Stimulated activated CD4-positive, alpha-beta T cell treated with anti-CD3 and anti-CD28 coated beads, TNF-alpha, amount 100 ng/mL, for 4 hours (primary cell): ENCODE results near the gene AFTPH.
A peak's percentile ranks its signal among the peaks of the same experiment; 100 is the strongest.

Experiments used
- DNase-seq, 3 experiments: peaks; one replicate each; pipeline ENCODE4 v3.0.0-alpha.2; 2020; ENCODE audit warnings: low read depth in 3 of 3

Gene AFTPH, protein sequence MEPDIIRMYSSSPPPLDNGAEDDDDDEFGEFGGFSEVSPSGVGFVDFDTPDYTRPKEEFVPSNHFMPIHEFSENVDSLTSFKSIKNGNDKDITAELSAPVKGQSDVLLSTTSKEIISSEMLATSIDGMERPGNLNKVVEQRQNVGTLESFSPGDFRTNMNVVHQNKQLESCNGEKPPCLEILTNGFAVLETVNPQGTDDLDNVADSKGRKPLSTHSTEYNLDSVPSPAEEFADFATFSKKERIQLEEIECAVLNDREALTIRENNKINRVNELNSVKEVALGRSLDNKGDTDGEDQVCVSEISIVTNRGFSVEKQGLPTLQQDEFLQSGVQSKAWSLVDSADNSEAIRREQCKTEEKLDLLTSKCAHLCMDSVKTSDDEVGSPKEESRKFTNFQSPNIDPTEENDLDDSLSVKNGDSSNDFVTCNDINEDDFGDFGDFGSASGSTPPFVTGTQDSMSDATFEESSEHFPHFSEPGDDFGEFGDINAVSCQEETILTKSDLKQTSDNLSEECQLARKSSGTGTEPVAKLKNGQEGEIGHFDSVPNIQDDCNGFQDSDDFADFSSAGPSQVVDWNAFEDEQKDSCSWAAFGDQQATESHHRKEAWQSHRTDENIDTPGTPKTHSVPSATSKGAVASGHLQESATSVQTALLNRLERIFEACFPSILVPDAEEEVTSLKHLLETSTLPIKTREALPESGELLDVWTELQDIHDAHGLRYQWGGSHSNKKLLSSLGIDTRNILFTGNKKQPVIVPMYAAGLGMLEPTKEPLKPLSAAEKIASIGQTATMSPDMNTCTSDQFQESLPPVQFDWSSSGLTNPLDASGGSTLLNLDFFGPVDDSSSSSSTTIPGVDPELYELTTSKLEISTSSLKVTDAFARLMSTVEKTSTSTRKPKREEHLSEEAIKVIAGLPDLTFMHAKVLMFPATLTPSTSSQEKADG

DNA sequence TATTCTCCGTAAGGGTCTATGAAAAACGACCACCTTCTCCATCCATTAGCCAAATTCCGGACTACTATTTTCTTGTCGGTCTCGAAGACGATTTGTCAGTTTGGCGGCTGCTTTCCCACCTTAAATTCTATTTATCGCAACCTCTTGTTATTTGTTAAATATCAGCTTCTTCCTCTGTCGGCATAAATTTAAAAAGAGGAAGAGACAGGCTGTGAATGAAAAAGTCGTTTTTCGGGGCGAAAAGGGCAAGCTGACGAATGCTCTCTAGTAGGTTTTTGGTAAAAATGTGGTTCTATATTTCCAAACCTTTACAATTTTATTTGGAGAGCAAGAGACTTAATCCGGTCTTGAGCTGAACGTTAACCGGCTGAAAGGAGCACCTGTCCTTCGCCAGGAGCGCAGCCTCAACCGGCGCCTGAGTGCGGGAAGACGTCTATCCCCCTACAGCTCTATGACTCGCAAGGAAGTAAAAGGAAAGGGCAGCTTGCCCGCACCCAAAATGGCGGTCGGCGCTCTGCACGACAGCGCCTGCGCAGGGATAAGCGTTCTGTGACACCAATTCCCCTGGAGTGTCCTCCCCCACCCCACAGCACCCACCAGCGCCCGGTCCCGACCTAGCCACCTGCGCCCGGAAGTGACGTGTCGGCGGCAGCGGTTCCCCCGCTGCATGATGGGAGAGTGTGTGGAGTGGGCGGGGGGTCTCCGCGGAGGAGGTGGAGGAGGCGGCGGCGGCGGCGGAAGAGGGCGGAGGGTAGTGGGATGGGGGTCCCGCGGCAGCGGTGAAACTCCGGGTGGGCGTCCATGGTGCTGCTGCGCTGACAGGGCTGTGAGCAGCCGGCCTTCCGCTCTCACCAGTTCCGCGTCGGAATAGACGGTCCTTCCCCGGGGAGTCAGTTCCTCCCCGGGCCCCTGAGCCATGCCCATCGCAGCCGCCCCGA lies at the start of gene AFTPH:
Gene AFTPH (plus strand): TSS at position 663 of the 938 bp plus-strand sequence. CDS start 27,147 bp downstream, outside the sequence.
- DNase-seq: peak; percentile 95 to 100 (median 99)

DNA sequence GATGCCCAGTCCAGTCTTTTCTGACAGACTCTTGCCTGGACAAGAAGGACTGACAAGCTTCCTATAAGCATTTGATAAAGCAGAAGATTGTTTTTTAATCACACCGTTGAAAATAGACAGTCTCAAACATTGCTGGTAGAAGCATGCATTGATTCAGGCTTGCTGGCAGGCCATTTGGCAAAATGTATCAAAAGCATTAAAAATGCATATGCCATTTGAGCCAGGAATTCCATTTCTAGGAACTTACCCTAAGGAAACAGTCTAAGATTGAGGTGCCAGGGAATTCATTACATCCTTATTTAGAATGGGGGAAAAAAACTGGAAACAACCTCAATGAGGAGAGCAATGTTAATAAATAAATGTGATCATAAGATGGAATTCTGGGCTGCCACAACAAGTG lies 49.5 kb upstream of the AFTPH start:
- DNase-seq: no peak

DNA sequence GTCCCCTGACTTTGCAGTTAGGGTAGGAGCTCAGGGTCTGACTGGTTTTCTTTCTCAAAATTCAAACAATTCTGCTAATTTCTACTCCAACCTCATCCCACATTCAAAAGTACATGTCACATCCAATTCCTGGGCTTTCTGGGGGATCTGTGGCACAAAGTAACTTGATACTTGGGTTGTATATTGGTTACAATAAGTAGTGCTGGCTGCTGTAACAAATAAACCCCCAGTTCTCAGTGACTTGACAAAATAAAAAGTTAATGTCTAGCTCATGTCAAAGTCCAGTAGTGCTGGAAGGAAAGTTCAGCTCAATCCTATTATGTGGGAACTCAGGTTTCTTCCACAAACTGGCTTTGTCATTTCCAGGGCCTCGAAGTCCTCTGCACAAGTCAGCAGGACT lies 47.1 kb upstream of the AFTPH start:
- DNase-seq: no peak

- DNase-seq: no peak
Measured at GRCh38 chr2:64477979-64478378, 46.1 kb upstream of the AFTPH start.

- DNase-seq: no peak
Measured at GRCh38 chr2:64478502-64479230, 45.5 kb upstream of the AFTPH start.

- DNase-seq: no peak
Measured at GRCh38 chr2:64479259-64480117, 44.6 kb upstream of the AFTPH start.

DNA sequence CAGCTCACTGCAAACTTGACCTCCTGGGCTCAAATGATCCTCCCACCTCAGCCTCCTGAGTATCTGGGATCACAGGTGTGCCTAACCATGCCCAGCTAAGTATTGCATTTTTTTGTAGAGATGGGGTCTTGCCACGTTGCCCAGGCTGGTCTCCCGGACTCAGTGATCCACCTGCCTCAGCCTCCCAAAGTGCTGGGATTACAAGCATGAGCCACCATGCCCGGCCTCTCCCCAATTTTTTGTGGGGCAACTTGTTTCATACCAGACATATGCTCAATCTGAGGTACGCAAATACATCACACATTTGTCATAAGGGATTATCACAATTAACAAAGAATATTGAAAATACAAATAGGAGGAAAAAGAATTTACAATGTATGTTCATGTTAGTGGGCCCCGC lies 42.5 kb upstream of the AFTPH start:
- DNase-seq: no peak

- no peak for DNase-seq
Measured at GRCh38 chr2:64482243-64482642, 41.9 kb upstream of the AFTPH start.

DNA sequence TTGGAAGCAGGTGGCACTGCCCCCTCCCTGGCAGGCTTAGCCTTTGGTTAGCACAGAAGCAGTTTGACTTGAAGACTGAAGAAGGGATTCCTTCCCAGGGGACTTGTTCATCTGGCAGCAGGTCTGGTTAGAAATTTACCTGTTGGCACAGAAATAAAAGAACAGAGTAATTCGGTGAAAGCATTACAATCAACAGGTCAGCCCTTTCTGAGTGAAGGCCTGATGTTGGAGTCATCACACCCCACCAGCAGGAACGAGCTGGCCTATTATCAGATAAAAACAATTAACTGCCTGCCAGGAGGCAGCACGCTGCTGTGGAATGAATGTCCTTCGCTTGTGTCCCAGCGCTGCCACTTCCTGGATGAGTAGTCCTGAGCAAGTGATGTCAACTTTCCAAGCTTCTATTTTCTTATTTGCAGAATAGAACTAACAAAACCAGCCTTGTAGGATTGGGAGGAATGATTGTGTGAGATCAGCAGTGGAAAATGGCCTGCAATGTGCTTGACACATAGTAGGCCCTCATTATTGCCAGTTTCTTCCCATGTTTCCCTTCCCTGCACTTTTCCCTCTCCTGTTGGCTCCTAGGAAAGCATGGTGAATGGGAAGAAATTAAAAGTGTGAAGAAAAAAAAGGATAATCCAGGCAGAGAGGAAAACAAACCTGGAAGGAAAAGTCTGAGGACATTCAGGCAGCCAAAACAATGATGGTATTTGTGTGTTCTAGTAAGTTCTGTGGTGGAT lies 41.2 kb upstream of the AFTPH start:
- DNase-seq: no peak

GRCh38 chr2:64485331-64485730 lies 38.8 kb upstream of the AFTPH start:
- no peak for DNase-seq

DNA sequence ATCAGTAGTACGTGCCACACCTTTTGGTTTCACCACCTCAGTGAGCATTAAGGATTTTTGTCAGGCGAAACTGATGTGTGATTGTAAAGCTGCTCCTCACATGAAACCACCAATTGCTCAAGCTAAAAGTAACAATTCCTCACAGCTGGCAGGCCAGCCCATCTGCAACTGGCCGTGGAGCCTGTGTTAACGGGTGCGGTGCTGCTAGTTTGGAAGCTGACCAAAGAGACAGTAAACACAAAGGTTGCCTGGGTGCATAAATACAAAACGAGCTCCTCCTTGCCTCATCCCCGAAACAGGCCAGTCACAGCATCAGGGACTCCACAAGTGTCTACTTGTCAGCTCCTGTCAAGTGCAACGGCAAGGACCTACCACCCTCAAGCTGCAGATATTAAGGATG lies 38.2 kb upstream of the AFTPH start:
- DNase-seq: no peak

GRCh38 chr2:64487256-64488049 lies 36.7 kb upstream of the AFTPH start:
- DNase-seq: no peak

GRCh38 chr2:64488050-64488974 lies 35.8 kb upstream of the AFTPH start:
- DNase-seq: peak; percentile 59 to 67 (median 66)

GRCh38 chr2:64489081-64489751 lies 34.9 kb upstream of the AFTPH start:
- no peak for DNase-seq

DNA sequence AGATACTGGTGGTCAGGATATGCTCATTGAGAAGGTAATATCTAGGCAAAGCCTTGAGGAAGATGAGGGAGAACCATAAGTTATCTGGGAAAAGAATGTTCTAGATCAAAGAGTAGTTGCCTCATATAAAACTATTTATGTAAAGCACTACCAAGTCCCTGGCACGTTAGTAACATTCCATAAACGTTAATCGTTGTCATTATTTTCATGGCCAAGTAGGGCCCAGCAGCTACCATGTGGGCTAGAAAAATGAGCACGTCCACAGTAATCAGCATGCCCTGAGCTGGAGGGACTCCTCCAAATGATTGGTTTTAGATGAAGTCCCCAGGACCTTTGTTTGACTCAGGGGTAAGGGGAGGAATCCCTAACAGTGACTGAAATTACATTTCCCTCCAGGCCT lies 32.7 kb upstream of the AFTPH start:
- no peak for DNase-seq

DNA sequence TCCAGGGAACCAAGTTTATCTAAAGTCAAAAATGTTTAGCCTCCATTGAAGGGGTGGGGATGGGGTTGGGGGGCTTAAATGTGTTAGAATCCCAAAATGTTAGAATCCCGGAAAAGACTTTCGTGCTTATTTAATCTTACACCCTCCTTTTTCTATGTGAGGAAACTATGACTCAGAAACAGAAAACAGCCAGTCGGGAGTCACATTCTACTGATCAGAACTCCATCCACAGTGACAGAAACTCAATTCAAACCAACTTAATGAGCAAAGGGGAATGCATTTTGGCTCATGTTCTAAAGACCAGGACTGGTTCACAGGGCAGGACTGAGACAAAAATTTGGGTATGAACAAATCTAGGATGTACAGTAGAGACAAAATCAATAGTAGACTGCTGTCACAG lies 31.9 kb upstream of the AFTPH start:
- DNase-seq: no peak

GRCh38 chr2:64492821-64493220 lies 31.3 kb upstream of the AFTPH start:
- DNase-seq: no peak
